Measurements from ENCODE around the gene ANKRD11.
"Not testable (repeated sequence)": the region's sequence is repeated elsewhere in the genome, so short reads cannot be mapped to it uniquely, and the experiment has no call there.

ANKRD11 gene

DNA sequence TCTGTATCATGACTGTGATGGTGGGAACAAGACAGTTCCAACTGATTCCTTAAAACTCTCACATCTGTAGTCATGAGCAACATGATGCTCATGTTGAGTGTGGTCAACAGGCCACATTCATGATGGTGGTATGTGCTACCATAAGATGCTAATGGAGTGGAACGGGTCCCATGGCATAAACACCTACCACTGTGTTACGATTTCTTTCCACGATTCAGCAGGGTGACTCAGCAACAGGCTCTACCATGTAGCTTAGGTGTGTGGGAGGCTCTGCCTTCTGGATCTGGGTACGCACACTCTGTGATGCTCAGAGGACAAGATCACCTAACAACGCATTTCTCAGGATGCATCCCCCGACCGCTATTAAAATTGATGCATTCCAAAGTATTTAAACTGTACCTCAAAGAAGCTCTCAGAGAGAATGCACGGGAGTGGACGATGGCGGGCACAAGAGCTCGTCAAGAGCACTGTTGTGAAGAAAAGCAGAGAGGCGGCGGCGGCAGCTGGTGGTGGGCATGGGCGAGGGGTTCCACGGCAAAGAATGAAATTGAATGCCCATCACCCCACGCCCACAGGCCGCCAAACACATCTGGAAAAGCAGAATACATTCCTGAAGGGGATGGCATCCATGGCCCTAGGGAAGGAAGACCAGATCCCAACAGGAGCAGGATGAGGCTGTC, 139.5 kb downstream of the ANKRD11 start:
- no peak for DNase-seq (ENCODE audit: low read depth, low spot score)

DNA sequence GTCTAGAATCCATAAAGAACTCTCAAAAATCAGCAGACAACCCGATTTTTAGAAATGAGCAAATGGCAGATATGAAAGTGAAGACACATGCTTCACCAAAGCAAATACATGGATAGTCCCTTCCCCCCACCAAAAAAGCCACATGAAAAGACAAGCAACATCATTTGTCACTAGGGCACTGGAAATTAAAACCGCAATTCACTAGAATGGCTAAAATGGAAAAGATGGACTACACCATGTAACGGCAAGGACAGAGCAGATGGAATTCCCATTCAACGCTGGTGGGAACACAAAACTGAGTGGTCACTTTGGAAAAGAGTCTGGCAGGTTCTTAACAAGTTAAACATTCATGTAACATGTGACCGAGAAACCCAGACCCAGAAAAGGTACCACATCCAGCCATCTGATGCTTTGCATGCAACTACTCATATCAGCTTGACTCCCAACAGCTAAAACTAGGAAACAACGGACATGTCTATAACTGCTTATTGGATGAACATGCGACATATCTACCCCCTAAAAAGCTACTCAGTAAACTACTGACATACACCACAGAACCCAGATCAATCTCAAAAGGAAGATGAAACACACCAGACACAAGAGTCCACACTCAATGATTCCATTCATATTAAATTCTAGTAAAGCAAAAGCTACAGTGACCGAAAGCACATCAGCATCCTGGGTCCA, 140.3 kb downstream of the ANKRD11 start:
- no peak for DNase-seq (ENCODE audit: low read depth, low spot score)

- DNase-seq (ENCODE audit: low read depth, low spot score): no peak
Measured at GRCh38 chr16:89347807-89348206, 142.6 kb downstream of the ANKRD11 start.

GRCh38 chr16:89346869-89347268, 143.5 kb downstream of the ANKRD11 start:
- DNase-seq (ENCODE audit: low read depth, low spot score): no peak

DNA sequence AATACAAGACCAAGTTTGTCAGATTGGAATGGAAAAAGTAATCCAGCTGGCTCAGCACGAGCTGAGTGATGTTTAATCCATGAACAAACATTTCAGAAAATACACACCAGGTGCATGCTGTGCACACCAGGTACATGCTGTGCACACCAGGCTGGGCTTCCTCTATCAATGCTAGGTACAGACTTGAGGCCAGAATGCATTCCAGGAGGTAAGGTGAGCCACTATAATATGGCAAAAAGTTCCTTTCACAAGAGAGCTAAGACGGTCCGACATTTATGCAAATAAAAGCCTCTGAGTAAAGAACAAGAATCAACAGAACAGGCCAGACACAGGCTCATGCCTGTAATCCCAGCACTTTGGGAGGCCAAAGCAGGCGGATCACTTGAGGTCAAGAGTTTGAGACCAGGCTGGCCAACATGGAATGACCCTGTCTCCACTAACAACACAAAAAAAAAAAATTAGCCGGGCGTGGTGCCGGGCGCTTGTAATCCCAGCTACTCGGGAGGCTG, 144.7 kb downstream of the ANKRD11 start:
- DNase-seq (ENCODE audit: low read depth, low spot score): no peak

GRCh38 chr16:89344846-89345611, 145.3 kb downstream of the ANKRD11 start:
- DNase-seq (ENCODE audit: low read depth, low spot score): no peak

DNA sequence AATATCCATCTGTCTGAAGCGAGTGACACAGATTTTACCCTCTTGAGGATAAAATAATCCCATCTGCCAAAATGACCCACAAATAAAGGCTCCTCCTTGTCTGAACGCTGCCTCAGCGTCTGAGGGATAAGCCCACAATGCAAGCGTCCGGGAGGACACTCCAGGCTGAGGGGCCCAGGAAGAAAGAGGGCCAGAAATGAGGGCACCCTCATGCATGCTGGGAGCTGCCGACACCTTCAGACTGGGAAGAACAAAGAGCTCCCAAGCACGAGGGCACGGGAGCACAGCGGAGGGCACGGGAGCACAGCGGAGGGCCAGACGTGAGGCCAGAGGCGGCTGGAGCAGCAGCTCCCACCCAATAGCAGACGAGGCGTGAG, 145.9 kb downstream of the ANKRD11 start:
- DNase-seq (ENCODE audit: low read depth, low spot score): no peak

- DNase-seq (ENCODE audit: low read depth, low spot score): peak; percentile 69
Measured at GRCh38 chr16:89343501-89344457, 146.6 kb downstream of the ANKRD11 start.

GRCh38 chr16:89341697-89342694, 148.4 kb downstream of the ANKRD11 start:
- DNase-seq (ENCODE audit: low read depth, low spot score): no peak

DNA sequence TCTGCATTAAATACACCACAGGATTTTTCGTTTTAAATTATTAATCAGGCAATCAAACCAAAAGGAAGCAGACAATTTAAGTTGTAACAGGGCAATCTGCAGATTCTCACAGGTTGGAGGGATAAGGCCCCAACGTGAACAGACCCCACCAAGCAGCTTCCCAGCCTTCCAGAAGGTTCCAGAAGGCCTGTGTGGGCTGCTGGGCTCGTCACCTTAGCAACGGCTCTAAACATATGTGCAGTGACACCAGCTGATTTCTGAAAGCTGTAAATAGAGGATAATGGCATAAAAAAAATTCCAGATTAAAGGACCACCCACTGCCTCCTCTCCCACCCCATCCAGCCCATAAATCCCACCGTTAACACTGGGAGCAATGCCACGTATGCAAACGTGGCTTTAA, 149.1 kb downstream of the ANKRD11 start:
- no peak for DNase-seq (ENCODE audit: low read depth, low spot score)

DNA sequence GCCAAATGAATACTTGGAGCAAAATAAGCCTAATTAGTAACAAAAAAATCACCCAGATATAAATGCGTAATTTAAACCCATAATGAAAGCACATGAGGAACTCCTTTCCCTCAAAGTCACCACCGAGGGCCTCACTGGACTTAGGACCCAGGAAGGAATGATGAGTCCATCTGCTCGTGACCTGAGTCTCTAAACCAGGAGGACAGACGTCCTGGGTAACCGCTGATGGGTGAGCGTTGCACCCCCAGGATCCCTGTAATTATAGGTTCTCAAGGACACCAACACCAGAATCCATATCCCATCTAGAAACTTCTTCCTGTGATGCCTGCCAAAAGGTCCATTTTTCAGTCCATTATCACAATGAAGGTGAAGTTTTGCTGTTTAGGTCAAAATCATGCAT, 151.5 kb downstream of the ANKRD11 start:
- DNase-seq (ENCODE audit: low read depth, low spot score): no peak

- DNase-seq (ENCODE audit: low read depth, low spot score): no peak
Measured at GRCh38 chr16:89337965-89338364, 152.4 kb downstream of the ANKRD11 start.

- DNase-seq (ENCODE audit: low read depth, low spot score): no peak
Measured at GRCh38 chr16:89335803-89336485, 154.4 kb downstream of the ANKRD11 start.

- DNase-seq (ENCODE audit: low read depth, low spot score): no peak
Measured at GRCh38 chr16:89334988-89335802, 155.2 kb downstream of the ANKRD11 start.

GRCh38 chr16:89334461-89334860, 155.9 kb downstream of the ANKRD11 start:
- no peak for DNase-seq (ENCODE audit: low read depth, low spot score)

DNA sequence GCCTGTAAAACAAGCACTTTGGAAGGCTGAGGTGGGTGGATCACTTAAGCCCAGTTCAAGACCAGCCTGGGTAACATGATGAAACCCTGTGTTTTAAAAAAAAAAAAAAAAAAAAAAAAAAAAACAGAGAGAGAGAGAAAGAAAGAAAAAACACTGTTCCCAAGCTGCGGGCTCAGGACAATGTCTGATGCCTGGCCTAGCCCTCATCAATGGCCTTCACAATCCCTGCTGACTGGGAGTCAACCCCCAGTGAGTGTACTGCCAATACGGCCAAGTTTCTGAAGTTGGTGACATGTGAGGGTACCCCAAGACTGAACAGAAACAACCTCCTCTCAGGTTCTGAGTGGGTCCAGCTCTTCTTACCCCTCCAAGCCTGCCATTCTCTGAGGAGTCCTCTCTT, 156.3 kb downstream of the ANKRD11 start:
- no peak for DNase-seq (ENCODE audit: low read depth, low spot score)

GRCh38 chr16:89333401-89334001, 156.9 kb downstream of the ANKRD11 start:
- not testable (repeated sequence) for DNase-seq (ENCODE audit: low read depth, low spot score)

DNA sequence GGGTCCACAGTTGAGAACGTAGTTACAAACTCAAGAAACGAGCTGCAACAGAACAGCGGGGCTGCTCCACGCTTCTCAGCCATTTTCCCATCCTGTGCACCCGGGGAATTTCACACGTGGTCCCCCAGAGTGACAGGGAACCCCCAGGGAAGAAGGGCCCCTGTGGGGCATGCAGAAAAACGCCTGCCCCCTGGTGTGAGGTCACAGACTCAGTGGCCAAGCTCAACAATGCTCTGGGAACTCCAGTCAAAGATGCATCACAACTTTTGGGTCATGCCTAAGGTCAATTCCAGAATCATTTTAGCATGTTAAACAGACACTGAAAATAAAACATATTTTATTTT, 157.5 kb downstream of the ANKRD11 start:
- no peak for DNase-seq (ENCODE audit: low read depth, low spot score)

Data from ELF-1 (cell line).